COLO668 (cell line): ENCODE data around the gene APMAP.
"Not testable (repeated sequence)": the region's sequence is repeated elsewhere in the genome, so short reads cannot be mapped to it uniquely, and the experiment has no call there.

Experiments used
- DNase-seq: peaks from one replicate; lab custom pipeline; 2025; ENCODE audit not compliant: unreplicated experiment; lab: John Stamatoyannopoulos, UW

APMAP gene

DNA sequence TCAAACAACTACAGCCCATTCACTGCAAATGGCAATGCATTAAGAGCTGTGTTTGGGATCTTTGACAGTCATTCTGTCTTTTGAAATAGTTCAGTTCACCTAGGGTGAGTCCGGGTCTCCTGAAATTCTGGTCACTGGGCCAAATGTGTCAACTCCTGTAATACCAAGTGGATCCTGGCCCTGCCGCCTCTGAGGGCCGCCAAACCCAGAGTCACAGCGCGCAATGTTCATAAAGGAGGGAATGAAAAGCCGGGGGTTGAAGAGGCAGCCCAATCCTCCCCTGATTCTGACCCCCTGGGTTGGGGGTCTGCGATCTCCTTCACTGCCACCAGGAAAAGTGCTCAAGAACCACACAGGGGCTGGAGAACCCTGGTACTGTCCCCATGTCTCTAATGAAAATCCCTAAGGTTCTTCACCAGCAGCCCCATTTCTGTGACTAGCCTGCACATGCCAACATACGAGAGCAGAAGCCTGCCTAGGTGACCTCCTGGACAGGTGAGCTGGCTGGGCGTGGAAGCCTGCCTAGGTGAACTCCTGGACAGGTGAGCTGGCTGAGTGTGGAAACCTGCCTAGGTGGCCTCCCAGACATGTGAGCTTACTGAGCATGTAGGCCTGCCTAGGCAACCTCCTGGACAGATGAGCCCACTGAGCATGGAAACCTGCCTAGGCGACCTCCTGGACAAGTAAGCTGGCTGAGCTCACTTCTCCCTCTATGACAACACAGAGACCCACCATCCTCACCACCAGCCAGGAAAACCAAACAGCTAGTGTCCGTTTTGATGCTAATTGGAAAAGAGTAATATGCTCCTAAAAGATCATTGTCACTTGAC, 16.1 kb upstream of the APMAP start:
- no peak for DNase-seq

DNA sequence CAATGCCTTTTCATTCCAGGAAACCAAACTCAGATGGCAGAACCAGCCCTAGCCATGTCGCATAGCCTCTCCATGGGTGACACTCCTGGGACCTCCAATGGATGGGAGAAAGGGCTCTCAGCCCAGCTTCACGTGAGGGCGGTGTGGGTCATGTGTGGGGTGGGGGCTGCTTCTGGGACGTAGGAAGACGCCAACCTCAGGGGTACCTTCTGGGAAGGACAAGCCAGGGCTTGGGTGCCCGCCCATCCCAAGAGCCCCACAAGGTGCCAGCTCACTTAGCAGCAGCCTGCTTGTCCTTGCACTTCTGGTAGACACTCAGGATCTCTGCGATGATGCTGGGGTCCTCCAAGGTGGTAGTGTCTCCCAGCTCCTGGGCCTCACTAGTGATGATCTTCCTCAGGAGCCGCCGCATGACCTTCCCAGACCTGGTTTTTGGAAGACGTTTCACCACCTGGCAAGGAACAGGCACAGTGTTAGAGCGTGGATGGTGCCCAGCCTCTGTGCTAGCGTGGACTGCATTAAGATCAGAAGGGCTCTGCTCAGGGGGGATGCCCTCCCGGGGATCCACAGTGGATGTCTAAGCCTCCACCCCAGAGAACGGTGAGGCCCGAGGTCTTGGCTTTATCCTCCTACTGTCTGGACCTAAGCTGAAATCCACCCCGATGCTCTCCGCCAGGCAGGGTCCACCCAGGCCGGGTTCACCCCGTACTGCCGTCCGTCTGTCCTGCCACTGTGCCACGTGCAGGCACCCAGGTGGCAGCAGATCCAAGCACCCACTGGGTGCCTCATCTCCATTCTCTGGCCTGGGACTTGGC, 15.1 kb upstream of the APMAP start:
- DNase-seq: no peak

DNA sequence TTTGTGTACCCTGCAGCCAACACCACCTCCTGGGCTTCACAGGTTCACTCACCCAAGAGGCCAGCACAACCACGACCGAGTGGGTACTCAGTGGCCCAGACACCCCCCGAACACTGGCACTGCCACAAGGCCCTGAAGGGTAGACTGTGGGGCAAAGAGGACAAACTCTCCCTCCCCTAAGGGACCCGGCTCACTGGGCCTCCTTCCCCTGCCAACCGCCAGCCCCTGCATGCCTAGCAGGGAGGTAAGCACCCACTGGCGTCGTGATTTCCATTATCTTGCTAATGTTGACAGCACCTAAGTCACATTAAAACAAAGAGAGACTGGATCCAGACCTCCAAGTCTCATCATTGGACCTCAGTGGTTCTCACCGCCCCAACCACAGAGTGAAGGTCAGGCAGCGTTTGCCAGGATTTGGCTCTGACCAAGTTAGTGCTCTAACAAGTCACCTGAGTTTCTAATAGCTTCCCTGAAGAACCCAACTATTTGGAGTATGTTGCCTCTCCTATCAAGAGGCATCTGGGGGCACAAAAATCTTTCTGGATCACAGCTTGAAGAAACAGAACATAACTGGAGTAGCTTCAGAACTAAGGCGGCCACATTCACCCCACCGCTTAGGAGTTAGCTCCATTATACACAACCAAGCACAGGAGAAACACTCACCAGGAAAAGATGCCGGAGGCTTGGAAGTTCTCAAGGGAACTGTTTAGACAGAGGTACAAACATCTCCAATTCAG, 14.0 kb upstream of the APMAP start:
- DNase-seq: no peak

DNA sequence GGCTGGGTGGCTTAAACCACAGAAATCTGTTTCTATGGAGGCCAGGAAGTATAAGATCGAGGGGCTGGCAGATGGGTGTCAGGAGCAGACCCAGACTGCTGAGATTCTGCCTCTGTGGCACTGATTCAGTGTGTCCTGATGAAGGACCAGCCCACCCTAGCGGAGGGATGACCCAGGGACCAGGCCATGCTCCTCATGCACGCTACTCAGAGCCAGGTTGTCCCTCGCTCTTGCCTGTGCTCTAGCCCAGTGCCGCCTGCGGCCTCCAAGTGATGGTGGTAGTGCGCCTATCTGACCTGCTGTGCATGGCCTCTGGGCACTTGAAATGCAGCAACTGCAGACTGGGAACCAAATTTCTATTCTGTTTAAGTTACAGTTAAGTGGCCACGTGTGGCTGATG, 13.1 kb upstream of the APMAP start:
- DNase-seq: no peak

DNA sequence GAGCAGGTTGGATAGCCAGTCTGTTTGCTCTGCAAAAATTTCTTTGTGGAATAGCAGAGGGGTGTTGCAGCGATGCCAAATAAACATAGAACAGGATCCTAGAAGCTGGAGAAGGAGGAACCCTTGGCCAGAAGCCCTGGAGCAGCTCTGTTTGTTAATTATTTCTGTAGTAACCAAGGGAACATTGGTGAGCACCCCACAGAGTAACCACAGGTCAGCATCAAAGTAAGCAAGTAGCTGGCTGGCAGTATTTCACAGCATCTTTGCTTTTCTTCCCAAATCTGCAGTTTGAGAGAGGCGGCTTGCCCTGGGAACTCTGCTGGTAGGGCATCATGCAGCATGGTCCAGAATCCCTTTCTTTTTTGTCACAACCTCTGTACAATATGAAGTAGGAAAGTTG, 12.7 kb upstream of the APMAP start:
- DNase-seq: no peak

DNA sequence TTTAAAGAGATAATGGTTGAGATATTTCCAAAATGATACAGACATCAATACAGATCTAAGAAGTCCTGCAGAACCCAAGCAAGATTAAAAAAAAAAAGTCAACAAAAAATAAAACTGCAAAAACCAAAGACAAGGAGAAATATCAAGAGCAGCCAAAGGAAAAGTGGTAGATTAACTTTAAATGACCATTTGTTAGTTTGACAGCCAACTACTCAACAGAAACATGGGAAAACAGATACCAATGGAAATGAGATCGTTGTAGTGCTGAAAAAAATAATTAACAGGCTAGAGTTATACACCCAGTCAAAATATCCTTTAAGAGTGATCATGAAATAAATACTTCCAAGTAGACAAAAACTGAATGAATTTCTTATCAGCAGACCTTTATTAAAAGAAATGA, 10.5 kb upstream of the APMAP start:
- DNase-seq: no peak

DNA sequence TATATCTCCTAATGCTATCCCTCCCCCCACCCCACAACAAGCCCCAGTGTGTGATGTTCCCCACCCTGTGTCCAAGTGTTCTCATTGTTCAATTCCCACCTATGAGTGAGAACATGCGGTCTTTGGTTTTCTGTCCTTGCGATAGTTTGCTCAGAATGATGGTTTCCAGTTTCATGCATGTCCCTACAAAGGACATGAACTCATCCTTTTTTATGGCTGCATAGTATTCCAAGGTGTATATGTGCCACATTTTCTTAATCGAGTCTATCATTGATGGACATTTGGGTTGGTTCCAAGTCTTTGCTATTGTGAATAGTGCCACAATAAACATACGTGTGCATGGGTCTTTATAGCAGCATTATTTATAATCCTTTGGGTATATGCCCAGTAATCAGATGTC, 8.8 kb upstream of the APMAP start:
- DNase-seq: not testable (repeated sequence)

DNA sequence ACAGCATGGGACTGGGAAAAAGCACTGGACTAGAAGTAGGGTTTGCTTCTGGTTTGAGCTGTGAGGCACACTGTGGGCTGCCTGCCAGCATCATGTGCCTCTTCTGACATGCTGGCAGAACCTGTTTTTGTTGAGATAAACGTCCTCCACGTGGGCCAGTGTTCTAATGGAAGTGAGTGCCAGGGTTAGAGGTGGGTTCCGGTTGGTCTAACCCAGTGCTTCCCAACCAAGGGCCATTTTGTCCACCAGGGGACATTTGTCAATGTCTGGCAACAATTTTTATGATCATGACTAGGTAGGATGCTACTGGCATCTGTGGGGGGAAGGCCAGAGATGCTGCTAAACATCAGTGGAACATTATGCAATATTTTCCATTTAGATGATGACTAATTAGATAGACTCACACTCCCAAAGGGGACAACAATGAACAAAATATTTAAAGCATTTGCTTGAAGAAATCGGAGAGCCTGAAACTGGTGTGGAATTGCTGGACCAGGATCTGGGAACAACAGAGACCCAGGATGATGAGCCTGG, 7.8 kb upstream of the APMAP start:
- peak; percentile 21 for DNase-seq

DNA sequence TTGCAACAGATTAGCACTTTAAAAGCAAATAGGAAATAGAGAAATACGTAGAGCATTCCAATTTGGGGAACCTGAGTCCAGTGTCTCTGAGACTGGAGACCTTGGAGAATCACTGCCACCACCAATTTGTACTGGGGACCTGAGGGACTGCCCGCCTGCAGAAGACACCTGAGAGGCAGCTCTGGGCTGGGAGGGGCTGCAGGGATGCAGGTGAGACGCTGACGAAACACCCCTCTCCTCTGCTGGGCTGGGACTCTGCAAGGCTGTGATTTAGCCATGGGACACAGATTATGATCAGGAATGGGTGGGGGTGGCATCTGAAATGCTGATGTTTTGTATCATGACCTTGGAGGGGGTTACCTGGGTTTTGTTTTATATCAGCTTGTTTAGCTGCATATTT, 7.0 kb upstream of the APMAP start:
- DNase-seq: no peak

DNA sequence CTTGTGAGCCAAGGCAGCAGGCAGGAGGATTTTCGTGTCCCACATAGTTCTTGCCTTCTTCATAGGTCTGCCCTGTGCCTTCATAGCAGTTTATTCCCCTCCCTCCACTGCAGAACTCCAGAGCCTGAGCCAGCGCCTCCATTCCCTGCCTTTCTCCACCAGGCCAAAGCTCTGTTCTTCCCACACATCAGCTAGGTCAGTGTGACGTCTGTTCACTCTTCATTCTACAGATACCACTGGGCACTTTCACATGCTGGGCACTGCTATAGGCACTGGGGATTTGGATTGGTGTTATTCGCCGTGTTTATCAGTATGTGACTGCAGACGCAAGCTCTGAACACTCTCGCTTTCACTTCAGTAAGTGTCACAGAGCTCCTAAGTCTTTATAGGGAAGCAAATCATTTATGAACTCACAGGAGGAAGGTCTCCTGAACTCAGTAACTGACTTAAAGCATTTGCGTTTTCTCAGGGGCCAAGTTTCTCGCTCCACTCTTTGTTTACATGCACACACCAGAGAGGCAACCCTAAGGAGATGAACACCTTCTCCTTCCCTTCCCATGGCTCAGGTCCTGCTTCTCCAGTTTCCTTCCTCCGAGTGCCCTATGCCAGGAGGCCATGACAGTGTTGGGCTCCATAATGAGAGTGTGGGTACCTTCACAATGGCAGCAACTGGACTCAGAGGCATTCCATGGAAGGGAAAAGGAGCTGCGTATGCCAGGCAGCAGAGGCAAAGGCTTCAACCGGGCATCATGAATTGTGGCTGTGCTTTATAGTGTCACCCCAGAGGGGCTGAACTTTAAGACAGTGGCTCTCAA, 6.3 kb upstream of the APMAP start:
- no peak for DNase-seq

DNA sequence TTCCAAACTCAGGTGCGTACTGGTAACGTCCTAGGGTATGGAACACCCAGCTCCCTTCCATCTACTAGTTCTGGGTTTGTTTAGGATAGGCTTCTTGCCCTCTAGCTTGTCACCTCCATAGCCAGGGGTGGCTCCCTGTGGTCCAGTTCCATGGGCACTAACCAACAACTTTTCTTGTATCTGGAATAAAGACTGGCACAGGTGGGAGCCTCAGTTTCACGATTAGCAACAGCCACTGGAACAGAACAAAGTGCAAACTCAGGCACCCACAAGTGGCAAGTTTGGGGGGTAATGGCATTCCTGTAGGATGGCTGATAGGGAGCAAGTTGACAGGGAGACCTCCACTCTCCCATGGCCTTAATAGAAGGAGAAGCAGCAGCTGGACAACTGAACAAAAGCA, 5.6 kb upstream of the APMAP start:
- DNase-seq: no peak

DNA sequence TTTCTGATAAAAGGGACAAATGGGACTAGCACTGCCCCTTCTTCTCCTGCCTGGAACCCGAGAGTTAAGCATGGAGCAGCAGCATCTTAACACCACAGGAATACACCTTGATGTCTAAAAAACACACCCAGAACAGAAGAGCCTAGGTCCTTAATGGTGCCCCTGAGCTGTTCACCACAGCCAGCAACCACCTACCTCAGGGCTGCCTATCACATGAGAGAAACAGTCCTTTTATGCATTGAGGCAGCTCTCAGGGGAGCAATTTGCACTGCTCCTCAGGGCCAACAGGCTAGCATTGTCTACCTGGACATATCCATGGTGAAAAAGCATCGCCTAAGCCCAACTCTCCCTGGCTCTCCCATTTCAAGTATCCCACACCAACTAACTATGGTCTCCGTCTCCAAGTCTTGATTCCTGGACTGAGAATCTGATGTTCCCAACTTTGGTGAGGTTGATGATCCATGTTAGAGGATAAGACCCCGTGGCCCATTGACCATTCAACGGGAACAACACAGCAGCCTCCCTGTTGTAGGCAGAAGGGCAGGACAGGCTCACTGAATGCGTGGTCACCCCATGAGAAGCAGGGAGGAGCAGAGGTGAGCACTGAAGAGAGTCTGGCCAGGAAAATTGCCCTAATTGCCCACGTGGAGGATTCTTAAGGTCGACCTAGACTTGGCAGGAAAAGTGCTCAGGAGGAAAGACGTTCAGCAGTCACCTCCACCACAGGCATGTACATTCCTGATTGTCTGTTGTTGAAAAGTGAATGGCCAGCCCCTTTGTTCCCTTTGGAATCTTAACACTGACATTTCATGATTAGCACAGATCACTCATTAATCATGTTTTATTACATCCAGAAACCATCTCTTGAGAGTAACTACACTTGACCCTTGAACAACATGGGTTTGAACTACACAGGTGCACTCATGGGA, 4.2 kb upstream of the APMAP start:
- DNase-seq: no peak

DNA sequence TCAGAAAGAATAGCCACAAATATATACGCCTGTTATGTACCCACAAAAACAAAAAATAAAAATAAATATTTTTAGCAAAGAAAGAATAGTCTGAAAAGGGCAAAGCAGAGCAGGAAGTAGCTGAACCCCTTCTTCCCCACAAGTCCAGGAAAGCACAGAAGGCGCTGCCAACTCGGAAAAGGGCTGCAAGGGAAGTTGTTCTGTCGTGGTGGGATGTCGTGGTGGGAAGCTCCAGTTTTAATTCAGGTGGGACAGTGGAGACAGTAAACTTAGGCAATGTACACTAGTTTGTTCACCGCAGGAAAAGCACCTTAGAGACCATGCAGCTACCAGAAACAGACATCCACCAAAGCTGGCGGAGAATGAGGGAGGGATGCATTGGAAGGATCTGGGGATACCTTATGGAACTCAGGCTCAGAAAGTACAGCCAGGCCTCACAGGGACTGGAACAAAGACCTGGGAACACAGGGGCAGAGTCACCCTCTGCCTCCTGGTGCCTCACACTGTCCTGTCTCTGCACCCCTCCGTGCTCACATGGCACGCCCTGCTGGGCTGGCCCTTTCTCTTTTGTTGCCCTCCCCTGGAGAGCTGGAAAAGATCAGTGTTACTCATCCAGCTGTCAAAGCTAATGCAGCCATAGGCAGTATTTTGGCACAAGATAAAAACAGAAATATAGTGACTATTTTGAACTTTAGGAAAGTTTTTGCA, 3.3 kb upstream of the APMAP start:
- no peak for DNase-seq

DNA sequence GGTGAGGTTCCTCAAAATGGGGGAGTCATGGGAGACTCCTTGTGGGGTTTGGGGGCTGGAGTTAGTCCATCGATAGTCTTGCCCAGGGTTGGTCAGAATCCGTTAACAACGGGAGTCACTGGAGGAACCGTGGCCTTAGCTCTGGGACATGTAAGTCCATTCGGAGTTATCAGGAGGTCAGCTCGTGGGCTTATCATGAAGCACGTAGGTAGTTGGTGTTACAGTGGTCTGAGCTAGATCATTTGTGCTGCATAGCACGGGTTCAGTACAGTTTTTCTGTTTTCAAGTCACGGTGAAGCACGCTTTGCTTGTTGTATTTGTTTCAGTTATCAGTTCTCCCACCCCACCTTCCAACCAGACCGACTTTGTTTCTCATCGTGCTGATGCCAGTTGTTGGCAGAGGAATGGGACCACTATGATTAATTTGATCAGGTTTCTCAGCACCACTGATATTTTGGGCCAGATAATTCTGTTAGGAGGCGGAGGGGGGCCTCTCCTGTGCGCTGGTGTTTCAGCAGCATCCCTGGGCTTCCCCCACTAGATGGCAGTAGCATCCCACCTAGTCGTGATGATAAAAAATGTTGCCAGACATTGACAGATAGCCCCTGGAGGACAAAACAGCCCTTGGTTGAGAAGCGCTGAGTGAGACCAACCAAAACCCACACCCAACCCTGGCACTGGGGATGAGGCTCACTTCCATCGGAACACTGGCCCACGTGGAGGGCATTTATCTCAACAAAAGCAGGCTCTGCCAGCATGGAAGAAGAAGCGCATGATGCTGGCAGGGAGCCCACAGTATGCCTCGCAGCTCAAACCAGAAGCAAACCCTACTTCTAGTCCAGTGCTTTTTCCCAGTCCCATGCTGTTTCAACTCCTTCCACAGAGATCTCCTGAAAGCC, 2.2 kb upstream of the APMAP start:
- peak; percentile 78 for DNase-seq

DNA sequence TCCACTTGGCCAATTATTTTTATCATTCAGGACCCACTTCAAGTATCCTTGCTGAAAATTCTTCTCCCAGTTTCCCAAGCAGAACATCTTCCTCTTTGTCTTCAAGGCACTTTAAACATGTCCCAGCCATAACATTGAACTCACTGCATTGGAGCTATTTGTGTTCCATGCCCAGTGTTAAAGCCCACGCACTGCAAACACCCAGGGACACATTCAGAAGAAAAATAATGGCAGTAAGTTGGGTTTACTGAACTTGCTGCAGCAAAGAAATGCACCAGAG, 1.6 kb upstream of the APMAP start:
- DNase-seq: no peak

DNA sequence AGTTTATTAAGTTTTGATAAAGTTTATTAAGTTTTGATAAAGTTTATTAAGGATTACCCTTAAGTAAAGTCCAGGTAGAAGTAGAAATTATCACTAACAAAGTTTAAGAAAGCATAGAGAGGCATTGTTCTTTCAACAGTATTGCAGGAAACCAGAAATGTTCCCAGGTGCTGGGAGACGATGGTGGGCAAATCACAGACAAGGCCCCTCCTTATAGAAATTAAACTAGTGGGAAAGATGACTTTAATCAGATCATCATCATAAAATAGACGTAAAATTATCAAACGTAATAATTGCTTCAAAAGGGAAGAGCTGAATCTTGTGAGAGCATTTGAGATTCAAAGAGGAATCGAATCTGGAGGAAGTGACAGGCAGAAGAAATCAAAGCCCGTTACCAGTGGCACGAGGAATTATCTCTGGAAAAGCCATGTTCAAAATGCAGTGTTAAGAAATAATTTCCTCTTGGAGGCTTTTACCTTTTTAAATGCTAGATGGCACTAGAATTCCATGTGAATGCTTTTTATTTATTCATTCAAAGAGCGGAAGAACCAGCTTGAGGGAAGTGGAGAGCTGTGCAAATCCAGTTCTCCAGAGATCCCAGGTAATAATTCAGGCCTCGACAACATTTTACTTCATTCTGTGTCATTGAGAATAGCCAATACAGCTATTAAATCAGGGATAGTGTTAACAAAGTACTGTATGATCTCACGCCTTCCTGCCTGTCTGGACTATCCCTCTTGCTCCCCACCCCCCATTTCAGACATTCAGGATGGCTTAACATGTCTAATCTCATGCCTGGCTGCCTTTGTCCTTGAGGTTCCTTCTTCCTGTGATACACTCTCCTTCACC, 1.0 kb upstream of the APMAP start:
- DNase-seq: no peak

DNA sequence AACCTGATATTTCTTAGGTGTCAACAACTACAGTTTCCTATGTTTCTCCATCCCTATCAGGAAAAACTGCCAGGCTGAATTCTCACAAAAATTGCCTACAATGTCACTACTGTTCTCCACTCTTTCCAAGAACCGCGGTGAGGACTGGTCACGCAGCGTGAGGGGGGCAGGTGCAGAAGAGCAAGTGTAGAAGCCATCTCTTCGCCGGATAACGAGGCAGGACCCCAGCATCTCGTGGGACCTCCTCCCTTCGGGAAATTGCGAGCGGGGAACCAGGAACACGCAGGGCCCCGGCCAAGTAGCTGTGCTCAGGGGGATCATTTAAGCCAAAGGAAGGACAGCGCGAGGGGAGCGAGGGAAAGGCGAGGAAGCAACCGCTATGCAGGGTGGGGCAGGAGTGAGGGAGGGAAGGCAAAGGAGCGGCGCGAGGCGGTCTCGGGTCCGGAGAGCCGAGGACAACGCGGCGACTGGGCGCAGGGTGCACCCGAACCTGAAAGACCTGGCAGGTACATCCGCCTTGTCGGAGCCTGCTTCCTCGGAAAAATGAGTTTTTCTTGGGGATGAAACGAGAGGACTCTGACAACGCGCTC, 559 bp downstream of the APMAP start:
- DNase-seq: peak; percentile 59
